Panc1 (cell line): ENCODE data around the gene ABCA1.

Experiments
- CTCF ChIP-seq: fragments of 450-650 bp; IDR thresholded peaks from 2 replicates; pipeline ENCODE4 v1.5.1; 2017; ENCODE audit warnings: mild to moderate bottlenecking
- POLR2AphosphoS5 ChIP-seq: IDR thresholded peaks from 2 replicates; pipeline ENCODE4 v1.6.1; 2012; ENCODE audit warnings: mild to moderate bottlenecking, low read depth, low read length, moderate library complexity
- REST ChIP-seq, 2 experiments: IDR thresholded peaks; 2 replicates each; pipeline ENCODE4 v1.6.1; 2011 to 2012; ENCODE audit warnings: low read depth in 2 of 2, control low read depth in 1 of 2, low read length in 1 of 2, mild to moderate bottlenecking in 1 of 2, moderate library complexity in 1 of 2; ENCODE audit not compliant: insufficient read depth in 1 of 2

GRCh38 chr9:104972242-104972866, 44.4 kb upstream of the ABCA1 start:
- no peak for TF ChIP-seq CTCF
- no peak for TF ChIP-seq POLR2AphosphoS5
- TF ChIP-seq REST (IDR thresholded peaks at IDR 0.05; ENCODE audit: insufficient read depth in 1 of 2, low read depth in 2 of 2, low read length in 1 of 2): no peak
